Nephron (organoid): ENCODE measurements around the gene ADORA1.

Experiments
- H3K27ac Mint-ChIP-seq, 3 experiments: 2 replicates each; pipeline ENCODE4 v1.8.0; 2020; ENCODE audit warnings: mixed read lengths in 3 of 3, mild to moderate bottlenecking in 2 of 3, moderate library complexity in 1 of 3
- H3K27me3 Mint-ChIP-seq: 2 replicates; pipeline ENCODE4 v1.8.0; 2021; ENCODE audit warnings: low read depth, mild to moderate bottlenecking, moderate library complexity, mixed read lengths
- H3K36me3 Mint-ChIP-seq: 2 replicates; pipeline ENCODE4 v1.8.0; 2020; ENCODE audit warnings: low read depth, mixed read lengths
- H3K4me1 Mint-ChIP-seq: 2 replicates; pipeline ENCODE4 v1.8.0; 2020; ENCODE audit warnings: mixed read lengths
- H3K4me3 Mint-ChIP-seq, 3 experiments: 2 replicates each; pipeline ENCODE4 v1.8.0; 2020; ENCODE audit warnings: mild to moderate bottlenecking in 3 of 3, mixed read lengths in 3 of 3, moderate library complexity in 2 of 3
- H3K9me3 Mint-ChIP-seq: 2 replicates; pipeline ENCODE4 v1.8.0; 2020; ENCODE audit warnings: mixed read lengths
- CTCF ChIP-seq, 3 experiments: fragments of 200-600 bp; sonication (generic); IDR thresholded peaks; one replicate each; pipeline ENCODE4 v1.5.0; 2021; ENCODE audit warnings: antibody characterized with exemption in 3 of 3; ENCODE audit not compliant: unreplicated experiment in 3 of 3

Gene ADORA1

GRCh38 chr1:203182387-203182953 is 54.9 kb downstream of the ADORA1 start:
- H3K36me3 Mint-ChIP-seq: no peaks in the 10 kb centered on the region
- no peak overlapping the region for H3K4me3 Mint-ChIP-seq
- TF ChIP-seq CTCF (IDR thresholded peaks at IDR 0.05; ENCODE audit: unreplicated experiment in 3 of 3): no peak
- peaks cover 44% of the 10 kb centered on the region for H3K4me1 Mint-ChIP-seq
- H3K27ac Mint-ChIP-seq: peak overlapping the region in 2 of 3 experiments; percentile 64 to 83
- H3K27me3 Mint-ChIP-seq: peaks cover 7% of the 10 kb centered on the region
- no peaks in the 10 kb centered on the region for H3K9me3 Mint-ChIP-seq

- H3K4me1 Mint-ChIP-seq: peaks cover 42% of the 10 kb centered on the region
- H3K4me3 Mint-ChIP-seq: no peak overlapping the region
- TF ChIP-seq CTCF (IDR thresholded peaks at IDR 0.05; ENCODE audit: unreplicated experiment in 3 of 3): no peak
- H3K36me3 Mint-ChIP-seq: no peaks in the 10 kb centered on the region
- H3K9me3 Mint-ChIP-seq: no peaks in the 10 kb centered on the region
- no peak overlapping the region for H3K27ac Mint-ChIP-seq
- H3K27me3 Mint-ChIP-seq: peaks cover 7% of the 10 kb centered on the region
Measured at GRCh38 chr1:203183828-203184227, 56.3 kb downstream of the ADORA1 start.

- no peak overlapping the region for H3K4me3 Mint-ChIP-seq
- H3K36me3 Mint-ChIP-seq: no peaks in the 10 kb centered on the region
- peaks cover 40% of the 10 kb centered on the region for H3K4me1 Mint-ChIP-seq
- H3K9me3 Mint-ChIP-seq: no peaks in the 10 kb centered on the region
- no peak overlapping the region for H3K27ac Mint-ChIP-seq
- TF ChIP-seq CTCF (IDR thresholded peaks at IDR 0.05; ENCODE audit: unreplicated experiment in 3 of 3): no peak
- peaks cover 8% of the 10 kb centered on the region for H3K27me3 Mint-ChIP-seq
Measured at GRCh38 chr1:203184467-203184866, 56.9 kb downstream of the ADORA1 start.

GRCh38 chr1:203185061-203185461 is 57.5 kb downstream of the ADORA1 start:
- H3K9me3 Mint-ChIP-seq: no peaks in the 10 kb centered on the region
- no peak for TF ChIP-seq CTCF (IDR thresholded peaks at IDR 0.05; ENCODE audit: unreplicated experiment in 3 of 3)
- no peak overlapping the region for H3K27ac Mint-ChIP-seq
- H3K4me1 Mint-ChIP-seq: peaks cover 42% of the 10 kb centered on the region
- peaks cover 12% of the 10 kb centered on the region for H3K27me3 Mint-ChIP-seq
- H3K4me3 Mint-ChIP-seq: no peak overlapping the region
- no peaks in the 10 kb centered on the region for H3K36me3 Mint-ChIP-seq

- peaks cover 44% of the 10 kb centered on the region for H3K4me1 Mint-ChIP-seq
- H3K27me3 Mint-ChIP-seq: peaks cover 12% of the 10 kb centered on the region
- H3K4me3 Mint-ChIP-seq: no peak overlapping the region
- no peaks in the 10 kb centered on the region for H3K36me3 Mint-ChIP-seq
- no peaks in the 10 kb centered on the region for H3K9me3 Mint-ChIP-seq
- no peak for TF ChIP-seq CTCF (IDR thresholded peaks at IDR 0.05; ENCODE audit: unreplicated experiment in 3 of 3)
- peak overlapping the region in 1 of 3 experiments; percentile 37 for H3K27ac Mint-ChIP-seq
Measured at GRCh38 chr1:203185585-203185984, 58.1 kb downstream of the ADORA1 start.

- Mint-ChIP-seq H3K36me3 (no peaks in the 10 kb centered on the region), H3K27me3 (peaks cover 12% of the 10 kb centered on the region), H3K9me3 (no peaks in the 10 kb centered on the region), H3K4me1 (peaks cover 44% of the 10 kb centered on the region), H3K27ac (peak overlapping the region; percentile 37 to 73 (median 59)), H3K4me3 (no peak overlapping the region)
- TF ChIP-seq CTCF (IDR thresholded peaks at IDR 0.05; ENCODE audit: unreplicated experiment in 3 of 3): no peak
Measured at GRCh38 chr1:203186091-203186445, 58.5 kb downstream of the ADORA1 start.
